CD4-positive, CD25-positive, alpha-beta regulatory T cell (primary cell): ENCODE data around the gene CALML3. TPM values are rescaled to one million over a fixed set of nuclear protein-coding genes. Genes with fewer than 3 reads are reported as not detected.

Experiments used
- ATAC-seq, 2 donors: fragments of 150-1000 bp; cut with Tn5 transposase; one replicate each; pipeline ENCODE4 v1.10.0; 2021; ENCODE audit warnings: low read depth in 2 of 2, moderate number of reproducible peaks in 2 of 2, moderate library complexity in 1 of 2
- DNase-seq, 3 donors: peaks; one replicate each; pipeline versions ENCODE4 v3.0.0 to v3.0.0-alpha.2; 2012 to 2022; ENCODE audit warnings: mixed read lengths in 1 of 3
- H3K27ac ChIP-seq: one replicate; pipeline ENCODE4 v1.7.0; 2013; ENCODE audit warnings: mild to moderate bottlenecking, low read length; ENCODE audit not compliant: insufficient read depth, poor library complexity, severe bottlenecking
- H3K27me3 ChIP-seq: one replicate; pipeline ENCODE4 v1.7.0; 2013; ENCODE audit warnings: low read length; ENCODE audit not compliant: control insufficient read depth, insufficient read depth
- H3K36me3 ChIP-seq: one replicate; pipeline ENCODE4 v1.7.0; 2013; ENCODE audit warnings: mild to moderate bottlenecking, low read length, moderate library complexity; ENCODE audit not compliant: control insufficient read depth, insufficient read depth
- H3K4me1 ChIP-seq: 2 replicates; pipeline ENCODE4 v1.7.0; 2013; ENCODE audit warnings: mild to moderate bottlenecking, low read length; ENCODE audit not compliant: insufficient read depth, control insufficient read depth, poor library complexity, severe bottlenecking
- H3K4me3 ChIP-seq: one replicate; pipeline ENCODE4 v1.7.0; 2013; ENCODE audit warnings: low read depth, mild to moderate bottlenecking, low read length, moderate library complexity
- H3K9me3 ChIP-seq, 2 experiments: 1 replicate in 1 of 2; 2 replicates in 1 of 2; pipeline ENCODE4 v1.7.0; 2013; ENCODE audit warnings: low read length in 2 of 2, mild to moderate bottlenecking in 1 of 2, moderate library complexity in 1 of 2; ENCODE audit not compliant: control insufficient read depth in 2 of 2
- H3K27ac Mint-ChIP-seq, 3 donors: one replicate each; pipeline ENCODE4 v1.8.0; 2020 to 2022; ENCODE audit warnings: mild to moderate bottlenecking in 3 of 3, mixed read lengths in 3 of 3, moderate library complexity in 2 of 3
- H3K27me3 Mint-ChIP-seq: one replicate; pipeline ENCODE4 v1.8.0; 2022; ENCODE audit warnings: mild to moderate bottlenecking, mixed read lengths
- H3K36me3 Mint-ChIP-seq: one replicate; pipeline ENCODE4 v1.8.0; 2020; ENCODE audit warnings: mixed read lengths
- H3K4me1 Mint-ChIP-seq, 4 donors: one replicate each; pipeline ENCODE4 v1.8.0; 2020 to 2022; ENCODE audit warnings: mixed read lengths in 4 of 4, mild to moderate bottlenecking in 1 of 4
- H3K4me3 Mint-ChIP-seq, 4 donors: one replicate each; pipeline ENCODE4 v1.8.0; 2020 to 2022; ENCODE audit warnings: mild to moderate bottlenecking in 4 of 4, mixed read lengths in 4 of 4, moderate library complexity in 3 of 4
- H3K9me3 Mint-ChIP-seq, 7 donors: one replicate each; pipeline ENCODE4 v1.8.0; 2020 to 2022; ENCODE audit warnings: mixed read lengths in 7 of 7, mild to moderate bottlenecking in 3 of 7, moderate library complexity in 2 of 7
- polyA plus RNA-seq, 4 donors: library from polyadenylated mRNA; unstranded; fragments of 300-500 nt; fragmentation: Illumina TruSeq; gene quantifications; one replicate each; pipeline ENCODE4 v1.2.3, GENCODE V29; 2021
- total RNA-seq: library from RNA; stranded (reverse); gene quantifications from one replicate; pipeline ENCODE4 v1.2.3, GENCODE V29; 2022

CALML3 gene
- total and polyA plus RNA-seq, 5 donors from 2014 or later, result not detected

- no peak overlapping the region for H3K27ac Mint-ChIP-seq
- no peaks in the 10 kb centered on the region for H3K36me3 Mint-ChIP-seq
- no peak overlapping the region for H3K4me3 Mint-ChIP-seq
- H3K9me3 Mint-ChIP-seq, result peaks cover 0 to 4% (median 0%) of the 10 kb centered on the region in 7 donors
- Histone ChIP-seq H3K9me3 (no peaks in the 10 kb centered on the region), H3K27ac (no peak overlapping the region), H3K4me3 (no peak overlapping the region), H3K27me3 (peaks cover 3% of the 10 kb centered on the region), H3K36me3 (no peaks in the 10 kb centered on the region), H3K4me1 (no peaks in the 10 kb centered on the region)
- peaks cover 10% of the 10 kb centered on the region for H3K27me3 Mint-ChIP-seq
- no peak for DNase-seq
- no peak for ATAC-seq
- peaks cover 0 to 5% (median 1%) of the 10 kb centered on the region in 4 donors for H3K4me1 Mint-ChIP-seq
Measured at GRCh38 chr10:5518143-5518542, 6.6 kb upstream of the CALML3 start.

GRCh38 chr10:5519054-5519453 lies 5.7 kb upstream of the CALML3 start:
- ATAC-seq, result no peak

GRCh38 chr10:5522913-5523560 lies 1.7 kb upstream of the CALML3 start:
- no peak overlapping the region for H3K27ac Mint-ChIP-seq
- H3K4me3 Mint-ChIP-seq, result no peak overlapping the region
- no peak for DNase-seq
- peaks cover 10% of the 10 kb centered on the region for H3K27me3 Mint-ChIP-seq
- peaks cover 3% of the 10 kb centered on the region for H3K27me3 ChIP-seq
- H3K4me3 ChIP-seq, result no peak overlapping the region
- no peak for ATAC-seq
- H3K36me3 Mint-ChIP-seq, result no peaks in the 10 kb centered on the region
- no peaks in the 10 kb centered on the region for H3K4me1 ChIP-seq
- H3K9me3 Mint-ChIP-seq, result peaks cover 0 to 4% (median 0%) of the 10 kb centered on the region in 7 donors
- no peak overlapping the region for H3K27ac ChIP-seq
- no peaks in the 10 kb centered on the region for H3K4me1 Mint-ChIP-seq
- no peaks in the 10 kb centered on the region for H3K9me3 ChIP-seq
- no peaks in the 10 kb centered on the region for H3K36me3 ChIP-seq

More at GRCh38 chr10:5519054-5519453, 5.7 kb upstream of the CALML3 start:
- DNase-seq, result no peak
- Mint-ChIP-seq H3K9me3 (peaks cover 0 to 4% (median 0%) of the 10 kb centered on the region in 7 donors), H3K27me3 (peaks cover 10% of the 10 kb centered on the region), H3K4me1 (no peaks in the 10 kb centered on the region), H3K27ac (no peak overlapping the region), H3K4me3 (no peak overlapping the region), H3K36me3 (no peaks in the 10 kb centered on the region)
- Histone ChIP-seq H3K36me3 (no peaks in the 10 kb centered on the region), H3K27ac (no peak overlapping the region), H3K9me3 (no peaks in the 10 kb centered on the region), H3K4me3 (no peak overlapping the region), H3K27me3 (peaks cover 3% of the 10 kb centered on the region), H3K4me1 (no peaks in the 10 kb centered on the region)

GRCh38 chr10:5523796-5524574 lies 776 bp upstream of the CALML3 start:
- Histone ChIP-seq H3K4me1 (no peaks in the 10 kb centered on the region), H3K4me3 (no peak overlapping the region), H3K9me3 (no peaks in the 10 kb centered on the region), H3K27ac (no peak overlapping the region), H3K36me3 (no peaks in the 10 kb centered on the region), H3K27me3 (peaks cover 3% of the 10 kb centered on the region)
- Mint-ChIP-seq H3K4me1 (no peaks in the 10 kb centered on the region), H3K27ac (no peak overlapping the region), H3K9me3 (peaks cover 0 to 1% (median 0%) of the 10 kb centered on the region in 7 donors), H3K27me3 (peaks cover 6% of the 10 kb centered on the region), H3K36me3 (no peaks in the 10 kb centered on the region), H3K4me3 (no peak overlapping the region)
- ATAC-seq (no peak), DNase-seq (no peak)

- no peak overlapping the region for H3K27ac ChIP-seq
- peaks cover 3% of the 10 kb centered on the region for H3K27me3 ChIP-seq
- DNase-seq (no peak), ATAC-seq (no peak)
- Mint-ChIP-seq H3K27ac (no peak overlapping the region), H3K4me3 (no peak overlapping the region), H3K4me1 (no peaks in the 10 kb centered on the region), H3K27me3 (peaks cover 6% of the 10 kb centered on the region), H3K36me3 (no peaks in the 10 kb centered on the region), H3K9me3 (no peaks in the 10 kb centered on the region)
- no peaks in the 10 kb centered on the region for H3K9me3 ChIP-seq
- H3K36me3 ChIP-seq, result no peaks in the 10 kb centered on the region
- no peak overlapping the region for H3K4me3 ChIP-seq
- H3K4me1 ChIP-seq, result no peaks in the 10 kb centered on the region
Measured at GRCh38 chr10:5525561-5526341, 990 bp downstream of the CALML3 start.

GRCh38 chr10:5526691-5527331 lies 2.0 kb downstream of the CALML3 start:
- no peaks in the 10 kb centered on the region for H3K9me3 ChIP-seq
- H3K27ac ChIP-seq, result no peak overlapping the region
- no peak for DNase-seq
- H3K9me3 Mint-ChIP-seq, result no peaks in the 10 kb centered on the region
- H3K27ac Mint-ChIP-seq, result no peak overlapping the region
- no peak overlapping the region for H3K4me3 ChIP-seq
- H3K4me1 ChIP-seq, result no peaks in the 10 kb centered on the region
- H3K36me3 Mint-ChIP-seq, result no peaks in the 10 kb centered on the region
- no peak overlapping the region for H3K4me3 Mint-ChIP-seq
- no peaks in the 10 kb centered on the region for H3K36me3 ChIP-seq
- H3K4me1 Mint-ChIP-seq, result no peaks in the 10 kb centered on the region
- H3K27me3 ChIP-seq, result peaks cover 3% of the 10 kb centered on the region
- peaks cover 4% of the 10 kb centered on the region for H3K27me3 Mint-ChIP-seq
- ATAC-seq, result no peak

GRCh38 chr10:5527332-5528200 lies 2.8 kb downstream of the CALML3 start:
- no peak for DNase-seq
- Mint-ChIP-seq H3K4me3 (no peak overlapping the region), H3K27ac (no peak overlapping the region), H3K9me3 (no peaks in the 10 kb centered on the region), H3K27me3 (no peaks in the 10 kb centered on the region), H3K36me3 (no peaks in the 10 kb centered on the region), H3K4me1 (no peaks in the 10 kb centered on the region)
- Histone ChIP-seq H3K36me3 (no peaks in the 10 kb centered on the region), H3K27me3 (no peaks in the 10 kb centered on the region), H3K4me1 (no peaks in the 10 kb centered on the region), H3K4me3 (no peak overlapping the region), H3K27ac (no peak overlapping the region), H3K9me3 (no peaks in the 10 kb centered on the region)
- ATAC-seq, result no peak
